ENCODE data around the gene ARL5B.

Gene ARL5B, protein sequence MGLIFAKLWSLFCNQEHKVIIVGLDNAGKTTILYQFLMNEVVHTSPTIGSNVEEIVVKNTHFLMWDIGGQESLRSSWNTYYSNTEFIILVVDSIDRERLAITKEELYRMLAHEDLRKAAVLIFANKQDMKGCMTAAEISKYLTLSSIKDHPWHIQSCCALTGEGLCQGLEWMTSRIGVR

DNA sequence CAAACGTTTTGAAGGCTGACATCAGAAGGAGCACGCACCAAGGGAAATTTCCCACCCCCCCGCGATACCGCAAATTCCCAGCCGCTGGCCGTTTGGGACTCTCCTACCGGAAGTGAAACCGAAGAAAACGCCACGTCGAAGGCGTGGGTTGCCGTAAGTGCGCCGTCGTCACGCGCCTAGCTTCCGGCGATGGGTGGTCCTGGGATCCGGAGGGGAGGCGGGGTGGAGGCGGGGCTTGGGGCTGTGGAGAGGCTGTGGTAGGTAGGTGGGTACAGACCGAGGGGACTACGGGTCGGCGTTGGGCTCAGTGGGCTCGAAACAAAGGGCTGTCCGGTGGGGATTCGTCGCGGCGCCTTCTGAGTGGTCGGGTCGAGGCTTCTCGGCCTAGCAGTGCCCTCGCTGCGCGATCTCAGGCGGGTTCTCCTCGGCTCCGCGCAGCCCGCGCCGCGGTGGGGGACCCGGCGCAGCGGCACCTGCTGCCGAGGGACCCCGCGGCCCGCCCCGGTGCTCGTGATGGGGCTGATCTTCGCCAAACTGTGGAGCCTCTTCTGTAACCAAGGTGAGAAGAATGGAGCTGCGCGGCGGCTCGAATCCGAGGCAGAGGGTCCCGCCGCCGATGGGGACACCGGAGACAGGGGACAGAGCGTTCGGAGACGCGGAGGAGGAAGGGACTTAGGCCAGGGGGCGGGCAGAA lies at the start of gene ARL5B:
ARL5B (plus strand) TSS at position 307 of the 694 bp plus-strand sequence; CDS start at position 514, 207 bp downstream.
- TF ChIP-seq, protein P1, sequence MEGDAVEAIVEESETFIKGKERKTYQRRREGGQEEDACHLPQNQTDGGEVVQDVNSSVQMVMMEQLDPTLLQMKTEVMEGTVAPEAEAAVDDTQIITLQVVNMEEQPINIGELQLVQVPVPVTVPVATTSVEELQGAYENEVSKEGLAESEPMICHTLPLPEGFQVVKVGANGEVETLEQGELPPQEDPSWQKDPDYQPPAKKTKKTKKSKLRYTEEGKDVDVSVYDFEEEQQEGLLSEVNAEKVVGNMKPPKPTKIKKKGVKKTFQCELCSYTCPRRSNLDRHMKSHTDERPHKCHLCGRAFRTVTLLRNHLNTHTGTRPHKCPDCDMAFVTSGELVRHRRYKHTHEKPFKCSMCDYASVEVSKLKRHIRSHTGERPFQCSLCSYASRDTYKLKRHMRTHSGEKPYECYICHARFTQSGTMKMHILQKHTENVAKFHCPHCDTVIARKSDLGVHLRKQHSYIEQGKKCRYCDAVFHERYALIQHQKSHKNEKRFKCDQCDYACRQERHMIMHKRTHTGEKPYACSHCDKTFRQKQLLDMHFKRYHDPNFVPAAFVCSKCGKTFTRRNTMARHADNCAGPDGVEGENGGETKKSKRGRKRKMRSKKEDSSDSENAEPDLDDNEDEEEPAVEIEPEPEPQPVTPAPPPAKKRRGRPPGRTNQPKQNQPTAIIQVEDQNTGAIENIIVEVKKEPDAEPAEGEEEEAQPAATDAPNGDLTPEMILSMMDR (IDR thresholded peaks at IDR 0.05; ENCODE audit: insufficient read depth, low read length, missing control alignments), result no peak
- peak within 1 kb of the TSS; percentile 93 for H3K4me3 ChIP-seq (ENCODE audit: low read depth, low read length)
- CTCF ChIA-PET, result no interaction called here
- peak; percentile 94 for DNase-seq (ENCODE audit: low read depth, low spot score)
- POLR2A ChIA-PET, result no interaction called here

DNA sequence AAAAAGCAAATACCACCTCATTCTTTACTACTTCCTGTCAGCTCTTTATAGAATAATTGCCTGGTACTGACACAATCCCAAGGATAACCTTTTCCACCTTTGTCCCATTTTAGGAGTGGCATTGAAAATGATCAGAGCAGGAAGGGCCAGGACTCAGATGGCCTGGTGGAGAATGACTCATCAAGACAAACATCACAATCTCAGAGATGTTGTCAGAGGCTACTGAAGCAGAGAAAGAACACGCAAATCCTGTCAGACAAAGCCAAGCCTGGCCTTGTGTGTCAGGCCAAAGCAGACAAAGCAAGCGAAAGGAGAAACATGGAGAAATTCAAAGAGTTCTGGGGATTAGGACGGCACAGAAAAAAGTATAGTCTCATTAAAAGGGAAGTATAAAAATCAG lies 48.7 kb upstream of the ARL5B start:
- peak; percentile 17 for DNase-seq (ENCODE audit: low read depth, low spot score)
- TF ChIP-seq, protein P1 (IDR thresholded peaks at IDR 0.05; ENCODE audit: insufficient read depth, low read length, missing control alignments), result no peak
- CTCF ChIA-PET, result no interaction called here
- POLR2A ChIA-PET, result no interaction called here
- no peak overlapping the region for H3K4me3 ChIP-seq (ENCODE audit: low read depth, low read length)

DNA sequence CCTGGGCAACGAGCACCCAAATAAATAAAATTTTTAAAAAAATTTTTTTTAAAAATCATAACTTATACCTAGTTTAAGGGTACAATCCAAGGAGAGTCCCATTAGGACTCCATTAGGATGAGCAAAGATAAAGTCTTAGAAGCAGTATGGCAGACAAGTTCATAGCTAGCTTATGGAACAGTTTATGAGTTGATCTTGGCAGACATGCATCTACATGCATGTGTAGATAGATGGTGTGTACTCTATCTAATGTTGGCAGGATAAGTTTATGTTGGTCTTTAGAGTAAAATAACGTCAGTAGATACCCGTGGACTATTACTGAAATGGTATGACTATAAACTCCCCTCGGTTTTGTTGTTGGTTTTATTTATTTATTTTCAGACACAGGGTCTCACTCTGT lies 48.1 kb upstream of the ARL5B start:
- POLR2A ChIA-PET, result no interaction called here
- no peak overlapping the region for H3K4me3 ChIP-seq (ENCODE audit: low read depth, low read length)
- TF ChIP-seq, protein P1 (IDR thresholded peaks at IDR 0.05; ENCODE audit: insufficient read depth, low read length, missing control alignments), result no peak
- CTCF ChIA-PET, result no interaction called here
- DNase-seq (ENCODE audit: low read depth, low spot score), result no peak

DNA sequence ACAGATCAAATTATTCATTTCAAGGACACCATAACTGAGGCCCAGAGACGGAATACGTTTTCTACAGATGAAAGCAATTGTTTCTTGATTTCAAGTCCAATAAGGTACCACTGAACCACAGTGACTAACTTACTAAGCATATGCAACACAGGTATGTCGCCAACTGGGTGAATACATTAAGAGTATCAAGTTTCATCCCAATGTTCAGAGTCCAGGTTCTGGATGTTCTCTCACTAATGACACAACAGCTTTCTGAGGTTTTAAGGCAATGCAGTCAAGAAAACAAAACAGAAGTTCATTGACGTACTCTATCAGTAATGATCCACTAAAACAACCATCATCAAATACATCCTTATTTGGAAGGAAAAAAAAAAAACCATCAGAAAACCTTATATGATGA lies 43.6 kb upstream of the ARL5B start:
- H3K4me3 ChIP-seq (ENCODE audit: low read depth, low read length), result no peak overlapping the region
- ChIA-PET POLR2A (no interaction called here), CTCF (no interaction called here)
- no peak for DNase-seq (ENCODE audit: low read depth, low spot score)
- TF ChIP-seq, protein P1 (IDR thresholded peaks at IDR 0.05; ENCODE audit: insufficient read depth, low read length, missing control alignments), result no peak

DNA sequence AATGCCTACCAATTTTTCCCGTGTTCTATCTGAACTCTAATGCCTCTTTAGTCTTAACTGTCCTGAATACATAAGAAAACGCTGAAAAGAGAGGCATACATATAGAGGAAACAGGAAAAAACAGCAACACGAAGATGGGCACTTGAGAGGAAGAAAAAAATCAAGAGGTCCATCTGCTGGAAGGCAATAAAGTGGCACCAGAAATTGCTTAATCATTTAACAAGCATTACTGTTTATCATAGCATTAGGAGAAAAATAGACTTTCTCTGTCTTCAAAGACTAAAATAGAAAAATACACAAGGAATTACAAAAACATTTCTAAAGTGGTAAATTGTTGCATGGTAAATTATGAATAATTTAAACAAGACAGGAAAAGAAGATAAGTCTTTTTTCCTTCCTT lies 42.9 kb upstream of the ARL5B start:
- TF ChIP-seq, protein P1 (IDR thresholded peaks at IDR 0.05; ENCODE audit: insufficient read depth, low read length, missing control alignments), result no peak
- H3K4me3 ChIP-seq (ENCODE audit: low read depth, low read length), result no peak overlapping the region
- POLR2A ChIA-PET, result no interaction called here
- CTCF ChIA-PET, result no interaction called here
- no peak for DNase-seq (ENCODE audit: low read depth, low spot score)

DNA sequence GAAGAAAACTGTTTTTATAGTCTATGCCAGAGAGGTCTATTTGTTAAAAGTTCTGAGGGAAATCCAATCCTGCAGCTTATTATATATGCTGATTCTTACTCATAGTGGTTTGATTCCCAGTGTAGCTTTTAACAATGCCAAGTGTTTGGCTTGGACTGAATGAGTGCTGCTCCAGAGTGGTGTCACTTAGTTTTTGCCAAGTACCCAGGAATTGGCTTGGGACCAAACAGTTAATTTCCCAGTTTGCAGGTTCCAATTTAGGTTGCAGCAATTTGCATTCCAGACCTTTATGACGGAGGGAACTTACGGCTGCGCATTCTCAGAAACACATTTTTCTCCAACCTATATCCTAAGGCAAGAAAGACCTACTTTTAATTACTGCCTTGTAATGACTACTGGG lies 40.2 kb upstream of the ARL5B start:
- CTCF ChIA-PET, result no interaction called here
- no peak overlapping the region for H3K4me3 ChIP-seq (ENCODE audit: low read depth, low read length)
- TF ChIP-seq, protein P1 (IDR thresholded peaks at IDR 0.05; ENCODE audit: insufficient read depth, low read length, missing control alignments), result no peak
- POLR2A ChIA-PET, result no interaction called here
- no peak for DNase-seq (ENCODE audit: low read depth, low spot score)
